ENCODE results near the gene ARHGAP31.

GRCh38 chr3:119309591-119309990, 15.4 kb downstream of the ARHGAP31 start:
- TF ChIP-seq CTCF (IDR thresholded peaks at IDR 0.05; ENCODE audit: low read depth, low read length) (no peak), MAX (IDR thresholded peaks at IDR 0.05; ENCODE audit: low read depth, low read length) (no peak), POLR2A (IDR thresholded peaks at IDR 0.05; ENCODE audit: extremely low read depth, insufficient read length) (no peak)
